ENCODE results near the gene PTPRN2. TPM values are rescaled to one million over a fixed set of nuclear protein-coding genes. Genes with fewer than 3 reads are reported as not detected.

The PTPRN2 gene
- total RNA-seq, 1 experiment from 2014 or later, result 2.1 TPM

DNA sequence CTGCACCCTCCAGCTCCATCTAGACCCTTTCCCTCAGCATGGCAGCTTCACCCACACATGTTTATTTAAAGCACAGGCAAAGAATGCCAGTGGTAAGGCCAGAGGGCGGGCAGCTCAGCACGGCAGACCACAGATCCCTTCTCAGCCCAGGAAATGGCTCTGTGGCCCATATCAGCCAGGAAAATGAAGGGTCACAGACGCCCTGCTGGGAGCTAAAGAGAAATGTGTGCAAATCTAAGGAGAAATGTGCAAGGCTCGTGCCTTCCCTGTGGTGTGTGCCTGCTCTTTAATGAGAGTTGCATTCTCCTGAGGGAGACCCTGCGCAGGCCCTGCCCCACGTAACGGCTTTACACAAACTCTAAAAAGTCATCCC, 23.0 kb downstream of the PTPRN2 start:
- Histone ChIP-seq H4K20me1 (ENCODE audit: insufficient read depth) (no peaks in the 10 kb centered on the region), H3K9me3 (ENCODE audit: control insufficient read depth in 1 of 2, insufficient read depth in 1 of 2, low read depth in 1 of 2, low read length in 2 of 2) (no peaks in the 10 kb centered on the region), H3K36me3 (ENCODE audit: control insufficient read depth in 1 of 2, insufficient read depth in 2 of 2, low read length in 2 of 2) (no peaks in the 10 kb centered on the region), H3K4me1 (ENCODE audit: control insufficient read depth in 1 of 2, insufficient read depth in 2 of 2, low read length in 2 of 2) (no peaks in the 10 kb centered on the region), H3K9me2 (ENCODE audit: insufficient read depth) (no peaks in the 10 kb centered on the region), H3K4me2 (ENCODE audit: low read length) (no peak overlapping the region), H3K79me2 (ENCODE audit: insufficient read depth, low read length) (no peaks in the 10 kb centered on the region), H3K27me3 (ENCODE audit: insufficient read depth, low read length) (peaks cover 20% of the 10 kb centered on the region), H3K27ac (ENCODE audit: low read depth, low read length) (no peak overlapping the region), H3K4me3 (replicated peaks in 1 of 2; ENCODE audit: low read depth in 1 of 2, low read length in 2 of 2) (no peak overlapping the region), H2AFZ (ENCODE audit: low read depth, low read length, poor library complexity, severe bottlenecking) (no peak overlapping the region), H3K9ac (ENCODE audit: low read length) (no peak overlapping the region)
- TF ChIP-seq, protein P1, sequence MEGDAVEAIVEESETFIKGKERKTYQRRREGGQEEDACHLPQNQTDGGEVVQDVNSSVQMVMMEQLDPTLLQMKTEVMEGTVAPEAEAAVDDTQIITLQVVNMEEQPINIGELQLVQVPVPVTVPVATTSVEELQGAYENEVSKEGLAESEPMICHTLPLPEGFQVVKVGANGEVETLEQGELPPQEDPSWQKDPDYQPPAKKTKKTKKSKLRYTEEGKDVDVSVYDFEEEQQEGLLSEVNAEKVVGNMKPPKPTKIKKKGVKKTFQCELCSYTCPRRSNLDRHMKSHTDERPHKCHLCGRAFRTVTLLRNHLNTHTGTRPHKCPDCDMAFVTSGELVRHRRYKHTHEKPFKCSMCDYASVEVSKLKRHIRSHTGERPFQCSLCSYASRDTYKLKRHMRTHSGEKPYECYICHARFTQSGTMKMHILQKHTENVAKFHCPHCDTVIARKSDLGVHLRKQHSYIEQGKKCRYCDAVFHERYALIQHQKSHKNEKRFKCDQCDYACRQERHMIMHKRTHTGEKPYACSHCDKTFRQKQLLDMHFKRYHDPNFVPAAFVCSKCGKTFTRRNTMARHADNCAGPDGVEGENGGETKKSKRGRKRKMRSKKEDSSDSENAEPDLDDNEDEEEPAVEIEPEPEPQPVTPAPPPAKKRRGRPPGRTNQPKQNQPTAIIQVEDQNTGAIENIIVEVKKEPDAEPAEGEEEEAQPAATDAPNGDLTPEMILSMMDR (IDR thresholded peaks at IDR 0.05 in 2 of 3, conservative IDR thresholded peaks at IDR 0.05 in 1 of 3; ENCODE audit: borderline replicate concordance in 1 of 3, insufficient read depth in 1 of 3, low read depth in 2 of 3, low read length in 2 of 3), result no peak
- TF ChIP-seq POLR2A (IDR thresholded peaks at IDR 0.05; ENCODE audit: borderline replicate concordance, extremely low read depth, insufficient read depth, insufficient read length) (no peak), TCF7L2 (IDR thresholded peaks at IDR 0.05; ENCODE audit: borderline replicate concordance, extremely low read depth, insufficient read depth, insufficient read length) (no peak)
- BruUV-seq (replicated peaks), result no TSS peak
- RAD21 ChIA-PET (ENCODE audit: low non-redundant PET in 1 of 2, low total read pairs in 2 of 2, uncharacterized antibody in 2 of 2, unreplicated experiment in 2 of 2), result no interaction called here
- POLR2A ChIA-PET, result no interaction called here
- ATAC-seq (no peak), DNase-seq (ENCODE audit: low read depth, low spot score) (no peak)
- CTCF ChIA-PET, result no interaction called here
- intact Hi-C loops (cut with micrococcal nuclease), result no loop called here

DNA sequence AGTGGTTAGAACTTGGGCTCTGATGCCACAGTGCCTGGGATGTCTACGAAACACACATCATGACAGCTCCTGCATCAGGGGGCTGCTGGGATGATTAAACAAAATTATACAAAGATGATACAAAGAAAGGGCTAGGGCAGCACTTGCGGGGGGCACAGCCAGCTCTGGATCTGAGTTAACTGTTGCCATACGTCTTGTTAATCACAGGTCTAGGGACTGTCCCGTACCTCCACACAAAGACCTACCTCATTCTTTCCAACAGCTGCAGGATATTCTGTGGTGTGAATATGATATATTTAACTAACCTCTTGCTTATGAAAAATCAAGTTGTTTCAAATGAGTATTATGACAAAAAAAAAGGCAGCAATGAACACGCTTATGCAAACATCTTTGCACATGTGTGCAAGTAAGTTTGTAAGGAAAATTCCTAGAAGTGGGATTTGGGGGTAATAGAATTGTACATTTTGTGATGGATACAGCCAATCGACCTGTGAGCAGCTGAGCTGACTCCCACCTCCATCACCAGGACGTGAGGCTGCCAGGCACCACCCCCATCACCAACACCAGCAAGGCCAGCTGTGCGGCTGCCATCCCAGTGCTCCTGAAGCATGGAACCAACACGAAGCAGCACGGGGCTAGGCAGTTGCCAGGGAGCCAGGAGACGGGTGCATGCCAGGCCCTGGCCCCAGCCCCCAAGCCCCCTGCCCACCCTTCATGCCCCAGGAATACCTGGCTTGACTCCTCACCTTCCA, 23.5 kb downstream of the PTPRN2 start:
- H3K4me2 ChIP-seq (ENCODE audit: low read length), result no peak overlapping the region
- TF ChIP-seq, protein P1 (IDR thresholded peaks at IDR 0.05 in 2 of 3, conservative IDR thresholded peaks at IDR 0.05 in 1 of 3; ENCODE audit: borderline replicate concordance in 1 of 3, insufficient read depth in 1 of 3, low read depth in 2 of 3, low read length in 2 of 3), result no peak
- no peak for TF ChIP-seq ZFX (IDR thresholded peaks at IDR 0.05)
- TF ChIP-seq REST (IDR thresholded peaks at IDR 0.05; ENCODE audit: low read depth), result no peak
- TF ChIP-seq, protein P2, sequence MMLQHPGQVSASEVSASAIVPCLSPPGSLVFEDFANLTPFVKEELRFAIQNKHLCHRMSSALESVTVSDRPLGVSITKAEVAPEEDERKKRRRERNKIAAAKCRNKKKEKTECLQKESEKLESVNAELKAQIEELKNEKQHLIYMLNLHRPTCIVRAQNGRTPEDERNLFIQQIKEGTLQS (IDR thresholded peaks at IDR 0.05), result no peak
- TF ChIP-seq JUND (IDR thresholded peaks at IDR 0.05), result no peak
- no peak for TF ChIP-seq EZH2 (IDR thresholded peaks at IDR 0.05)
- no peak for TF ChIP-seq SRF (IDR thresholded peaks at IDR 0.05; ENCODE audit: low read depth)
- no peak for TF ChIP-seq SP1 (IDR thresholded peaks at IDR 0.05; ENCODE audit: low read depth)
- TF ChIP-seq EGR1 (IDR thresholded peaks at IDR 0.05; ENCODE audit: low read depth), result no peak
- TF ChIP-seq CBX3 (IDR thresholded peaks at IDR 0.05; ENCODE audit: low read depth), result no peak

More for the DNA sequence above, 23.5 kb downstream of the PTPRN2 start:
- Histone ChIP-seq H3K79me2 (ENCODE audit: insufficient read depth, low read length) (no peaks in the 10 kb centered on the region), H3K9me3 (ENCODE audit: control insufficient read depth in 1 of 2, insufficient read depth in 1 of 2, low read depth in 1 of 2, low read length in 2 of 2) (no peaks in the 10 kb centered on the region), H3K27ac (ENCODE audit: low read depth, low read length) (no peak overlapping the region), H3K4me3 (replicated peaks in 1 of 2; ENCODE audit: low read depth in 1 of 2, low read length in 2 of 2) (no peak overlapping the region), H3K27me3 (ENCODE audit: insufficient read depth, low read length) (peaks cover 20% of the 10 kb centered on the region), H3K9ac (ENCODE audit: low read length) (no peak overlapping the region), H3K9me2 (ENCODE audit: insufficient read depth) (no peaks in the 10 kb centered on the region), H3K36me3 (ENCODE audit: control insufficient read depth in 1 of 2, insufficient read depth in 2 of 2, low read length in 2 of 2) (no peaks in the 10 kb centered on the region), H4K20me1 (ENCODE audit: insufficient read depth) (no peaks in the 10 kb centered on the region), H2AFZ (ENCODE audit: low read depth, low read length, poor library complexity, severe bottlenecking) (no peak overlapping the region), H3K4me1 (ENCODE audit: control insufficient read depth in 1 of 2, insufficient read depth in 2 of 2, low read length in 2 of 2) (no peaks in the 10 kb centered on the region)
- no TSS peak for BruUV-seq (replicated peaks)
- DNase-seq (ENCODE audit: low read depth, low spot score) (no peak), ATAC-seq (no peak)
- ChIA-PET CTCF (no interaction called here), RAD21 (ENCODE audit: low non-redundant PET in 1 of 2, low total read pairs in 2 of 2, uncharacterized antibody in 2 of 2, unreplicated experiment in 2 of 2) (no interaction called here), POLR2A (no interaction called here)
- intact Hi-C loops (cut with micrococcal nuclease), result no loop called here
